HCT116 (cell line): ENCODE results near the gene VRTN. TPM values are rescaled to one million over a fixed set of nuclear protein-coding genes. Genes with fewer than 3 reads are reported as not detected.

Experiments used
- ATAC-seq: fragments of 200-7000 bp; cut with Tn5 transposase; 2 replicates; pipeline ENCODE4 v1.9.1; 2020; ENCODE audit warnings: mild to moderate bottlenecking, moderate library complexity
- Bru-seq: library from RNA; stranded (reverse); fragments of 400-500 nt; gene quantifications from one replicate; lab custom pipeline; 2021; lab: Mats Ljungman, UMichigan
- BruChase-seq, 2 experiments: library from RNA; stranded (reverse); fragments of 400-500 nt; gene quantifications; one replicate each; lab custom pipeline; 2021; lab: Mats Ljungman, UMichigan
- BruUV-seq: library from RNA; stranded (reverse); fragments of 400-500 nt; replicated peaks from 2 replicates; lab custom pipeline; 2021; lab: Mats Ljungman, UMichigan
- CTCF ChIA-PET: fragments of 300-600 bp; sonication (Branson Sonifier 250); formaldehyde crosslinking; loops from one replicate; lab custom pipeline; 2021; ENCODE audit warnings: antibody characterized with exemption; lab: Charles Lee
- POLR2A ChIA-PET: fragments of 300-600, 350-600 bp; sonication (Branson Sonifier 250); formaldehyde crosslinking; loops from one replicate; lab custom pipeline; 2021; ENCODE audit warnings: antibody characterized with exemption; lab: Charles Lee
- RAD21 ChIA-PET, 2 experiments: fragments of 300-600 bp; sonication (Branson Sonifier 250); formaldehyde crosslinking; loops; one replicate each; lab custom pipeline; 2023; ENCODE audit warnings: low total read pairs in 2 of 2; ENCODE audit not compliant: uncharacterized antibody in 2 of 2, unreplicated experiment in 2 of 2, low non-redundant PET in 1 of 2; lab: Charles Lee
- DNase-seq: peaks from one replicate; pipeline ENCODE4 v3.0.0-alpha.2; 2010; ENCODE audit warnings: low read depth, low spot score
- H2AFZ ChIP-seq: fragments of 200-600 bp; shearing (Covaris generic), sonication (generic); 2 replicates; pipeline ENCODE4 v1.6.1; 2017; ENCODE audit warnings: low read depth, mixed run types, mixed read lengths, antibody characterized with exemption, low read length; ENCODE audit not compliant: poor library complexity, severe bottlenecking
- H3K27ac ChIP-seq: 2 replicates; pipeline ENCODE4 v1.5.1; 2012; ENCODE audit warnings: low read depth, low read length
- H3K27me3 ChIP-seq: fragments of 200-600 bp; sonication (generic); 2 replicates; pipeline ENCODE4 v1.6.1; 2016; ENCODE audit warnings: mixed run types, low read length, mixed read lengths; ENCODE audit not compliant: insufficient read depth
- H3K36me3 ChIP-seq, 2 experiments: fragments of 200-500 bp in 1 of 2; fragments of 200-600 bp in 1 of 2; sonication (Bioruptor generic) in 1 of 2; sonication (generic) in 1 of 2; 2 replicates each; pipeline versions ENCODE4 v1.5.1 to v1.6.1; 2014 to 2016; ENCODE audit warnings: low read length in 2 of 2, inconsistent platforms in 1 of 2, mixed read lengths in 1 of 2, mixed run types in 1 of 2; ENCODE audit not compliant: insufficient read depth in 2 of 2, control insufficient read depth in 1 of 2
- H3K4me1 ChIP-seq, 2 experiments: fragments of 200-600 bp in 1 of 2; sonication (generic) in 1 of 2; 2 replicates each; pipeline versions ENCODE4 v1.5.1 to v1.6.1; 2012 to 2017; ENCODE audit warnings: low read length in 2 of 2, inconsistent platforms in 1 of 2, mild to moderate bottlenecking in 1 of 2, mixed read lengths in 1 of 2, mixed run types in 1 of 2, moderate library complexity in 1 of 2; ENCODE audit not compliant: insufficient read depth in 2 of 2, control insufficient read depth in 1 of 2
- H3K4me2 ChIP-seq: fragments of 200-600 bp; sonication (generic); 2 replicates; pipeline ENCODE4 v1.6.1; 2017; ENCODE audit warnings: mixed run types, low read length, mixed read lengths
- H3K4me3 ChIP-seq, 2 experiments: fragments of 200-600 bp in 1 of 2; sonication (generic) in 1 of 2; replicated peaks in 1 of 2; 2 replicates each; pipeline ENCODE4 v1.5.1; 2011 to 2016; ENCODE audit warnings: low read length in 2 of 2, control low read depth in 1 of 2, low read depth in 1 of 2, mild to moderate bottlenecking in 1 of 2, mixed read lengths in 1 of 2, mixed run types in 1 of 2
- H3K79me2 ChIP-seq: fragments of 200-600 bp; sonication (generic); 2 replicates; pipeline ENCODE4 v1.6.1; 2017; ENCODE audit warnings: mild to moderate bottlenecking, mixed run types, low read length, moderate library complexity, mixed read lengths; ENCODE audit not compliant: insufficient read depth
- H3K9ac ChIP-seq: fragments of 200-600 bp; sonication (generic); 2 replicates; pipeline ENCODE4 v1.6.1; 2016; ENCODE audit warnings: low read length, mixed read lengths
- H3K9me2 ChIP-seq: fragments of 200-600 bp; sonication (generic), shearing (Covaris generic); 2 replicates; pipeline ENCODE4 v1.6.1; 2017; ENCODE audit warnings: mixed run types, mild to moderate bottlenecking, moderate library complexity; ENCODE audit not compliant: insufficient read depth
- H3K9me3 ChIP-seq, 2 experiments: fragments of 200-500 bp in 1 of 2; fragments of 200-600 bp in 1 of 2; sonication (Bioruptor generic) in 1 of 2; sonication (generic) in 1 of 2; 2 replicates each; pipeline ENCODE4 v1.6.1; 2014 to 2017; ENCODE audit warnings: low read length in 2 of 2, mixed read lengths in 2 of 2, inconsistent platforms in 1 of 2, low read depth in 1 of 2, mild to moderate bottlenecking in 1 of 2, mixed run types in 1 of 2, moderate library complexity in 1 of 2; ENCODE audit not compliant: control insufficient read depth in 1 of 2, insufficient read depth in 1 of 2
- H4K20me1 ChIP-seq: fragments of 200-600 bp; sonication (generic), shearing (Covaris generic); 2 replicates; pipeline ENCODE4 v1.6.1; 2017; ENCODE audit warnings: mixed run types, mild to moderate bottlenecking, moderate library complexity; ENCODE audit not compliant: insufficient read depth
- EZH2 ChIP-seq: fragments of 200-600 bp; sonication (generic); IDR thresholded peaks from 2 replicates; pipeline ENCODE4 v1.6.1; 2017; ENCODE audit warnings: antibody characterized with exemption, mixed run types
- EZH2phosphoT487 ChIP-seq: fragments of 200-600 bp; IDR thresholded peaks from 2 replicates; pipeline ENCODE4 v1.6.1; 2018; ENCODE audit warnings: antibody characterized with exemption, borderline replicate concordance
- FOSL1 ChIP-seq: IDR thresholded peaks from 2 replicates; pipeline ENCODE4 v1.6.1; 2012; ENCODE audit warnings: low read depth
- JUND ChIP-seq: IDR thresholded peaks from 2 replicates; pipeline ENCODE4 v1.6.1; 2012
- POLR2A ChIP-seq: IDR thresholded peaks from 2 replicates; pipeline ENCODE4 v1.7.0; 2011; ENCODE audit warnings: borderline replicate concordance; ENCODE audit not compliant: insufficient read depth, insufficient read length; ENCODE audit errors: extremely low read depth
- RAD21 ChIP-seq: IDR thresholded peaks from 2 replicates; pipeline ENCODE4 v1.6.1; 2012; ENCODE audit warnings: low read depth, mild to moderate bottlenecking
- SP1 ChIP-seq: IDR thresholded peaks from 2 replicates; pipeline ENCODE4 v1.6.1; 2012; ENCODE audit warnings: low read depth
- ZFX ChIP-seq: fragments of 450-650 bp; IDR thresholded peaks from 2 replicates; pipeline ENCODE4 v1.6.1; 2017
- ZNF274 ChIP-seq: fragments of 200-500 bp; sonication (Bioruptor generic); IDR thresholded peaks from 2 replicates; pipeline ENCODE4 v1.6.1; 2014; ENCODE audit warnings: mild to moderate bottlenecking, low read depth, low read length, inconsistent platforms
- intact Hi-C: fragments of 100-400 bp; cut with micrococcal nuclease; formaldehyde crosslinking; loops from 2 replicates; pipeline ENCODE4 v1.10.0; 2022
- long read RNA-seq: library from polyadenylated mRNA; unstranded; transcript quantifications from one replicate; pipeline ENCODE4 v2.0.0, GENCODE V29; 2021; ENCODE audit not compliant: unreplicated experiment
- polyA plus RNA-seq: library from polyadenylated mRNA; unstranded; fragments of >200 nt; gene quantifications from 2 replicates; pipeline ENCODE4 v1.2.1, GENCODE V29; 2012; ENCODE audit warnings: missing spikeins
- total RNA-seq: library from RNA; stranded (reverse); gene quantifications from one replicate; pipeline ENCODE4 v1.2.1, GENCODE V29; 2021; ENCODE audit not compliant: unreplicated experiment
- TF ChIP-seq, protein P1 (sequence below): IDR thresholded peaks from 2 replicates; pipeline ENCODE4 v1.6.1; 2012

Gene VRTN, protein sequence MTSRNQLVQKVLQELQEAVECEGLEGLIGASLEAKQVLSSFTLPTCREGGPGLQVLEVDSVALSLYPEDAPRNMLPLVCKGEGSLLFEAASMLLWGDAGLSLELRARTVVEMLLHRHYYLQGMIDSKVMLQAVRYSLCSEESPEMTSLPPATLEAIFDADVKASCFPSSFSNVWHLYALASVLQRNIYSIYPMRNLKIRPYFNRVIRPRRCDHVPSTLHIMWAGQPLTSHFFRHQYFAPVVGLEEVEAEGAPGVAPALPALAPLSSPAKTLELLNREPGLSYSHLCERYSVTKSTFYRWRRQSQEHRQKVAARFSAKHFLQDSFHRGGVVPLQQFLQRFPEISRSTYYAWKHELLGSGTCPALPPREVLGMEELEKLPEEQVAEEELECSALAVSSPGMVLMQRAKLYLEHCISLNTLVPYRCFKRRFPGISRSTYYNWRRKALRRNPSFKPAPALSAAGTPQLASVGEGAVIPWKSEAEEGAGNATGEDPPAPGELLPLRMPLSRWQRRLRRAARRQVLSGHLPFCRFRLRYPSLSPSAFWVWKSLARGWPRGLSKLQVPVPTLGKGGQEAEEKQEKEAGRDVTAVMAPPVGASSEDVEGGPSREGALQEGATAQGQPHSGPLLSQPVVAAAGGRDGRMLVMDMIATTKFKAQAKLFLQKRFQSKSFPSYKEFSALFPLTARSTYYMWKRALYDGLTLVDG
- total RNA-seq (0.10 TPM), Bru-seq, nascent RNA (not detected), BruChase-seq, experiment 1, labeled RNA remaining after a 6-hour chase (percentile 0 among the genes with signal in this experiment), BruChase-seq, experiment 2, labeled RNA remaining after a 2-hour chase (not detected)
- not detected in 2 replicates for polyA plus RNA-seq
- long read RNA-seq, result 0 reads

DNA sequence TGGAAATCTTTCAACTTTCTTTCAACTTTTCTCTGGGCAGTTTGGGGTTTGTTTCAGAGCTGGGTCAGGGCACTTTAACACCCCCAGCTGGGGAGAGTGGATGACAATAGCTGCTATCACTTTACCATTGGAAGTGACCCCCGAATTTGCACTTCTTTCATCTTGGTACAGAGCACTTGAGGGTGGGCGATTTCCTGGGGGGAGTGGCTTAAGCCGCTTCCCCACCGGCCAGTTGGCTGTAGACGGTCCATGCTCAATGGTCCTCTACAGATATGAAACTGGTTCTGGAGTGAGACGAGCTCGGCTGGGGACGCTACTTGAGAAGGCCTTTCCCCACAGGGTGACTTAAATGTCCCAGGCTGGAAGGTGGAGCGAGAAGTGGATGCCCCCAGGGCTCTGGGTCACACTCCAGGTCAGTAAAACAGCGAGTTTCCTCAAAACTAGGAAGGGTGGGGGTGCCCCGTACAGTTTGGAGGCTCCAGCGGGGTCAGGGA is at the start of gene VRTN:
Gene VRTN (plus strand): TSS at position 231 of the 494 bp plus-strand sequence. CDS start 8,313 bp downstream, outside the sequence.
- H3K36me3 ChIP-seq, result no peaks in the 10 kb centered on the region
- CTCF ChIA-PET, result no interaction called here

DNA sequence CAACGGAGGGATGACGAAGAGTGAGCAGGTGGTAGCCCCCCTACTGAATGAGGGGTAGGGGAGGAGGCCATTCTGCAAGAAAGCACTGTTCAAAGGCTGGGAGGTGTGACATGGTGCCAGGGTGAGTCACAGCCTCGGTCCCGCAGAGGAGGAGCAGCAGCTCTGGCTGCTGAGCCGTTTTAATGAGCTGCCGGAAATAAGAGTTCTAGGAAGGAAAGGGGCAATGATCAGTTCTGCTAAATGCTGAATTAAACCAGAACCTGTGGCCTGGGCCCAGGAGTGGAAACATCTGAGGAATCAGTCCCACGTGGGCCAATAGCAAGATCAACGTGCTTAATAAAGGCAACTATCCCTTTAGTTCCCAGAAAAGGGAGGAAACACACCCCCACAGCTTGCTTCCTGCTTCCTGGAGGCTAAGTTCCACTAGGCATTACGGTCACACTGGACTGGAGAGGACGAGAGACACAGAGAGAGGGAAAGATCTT is 49.2 kb upstream of the VRTN start:
- Histone ChIP-seq H3K4me1 (peaks cover 13 to 46% of the 10 kb centered on the region in 2 experiments), H2AFZ (peak overlapping the region; percentile 5), H3K4me2 (peak overlapping the region; percentile 83), H3K27ac (peak overlapping the region; percentile 58), H3K27me3 (no peaks in the 10 kb centered on the region), H3K9me2 (no peaks in the 10 kb centered on the region), H3K79me2 (peaks cover 44% of the 10 kb centered on the region), H3K36me3 (peaks cover 4 to 6% of the 10 kb centered on the region in 2 experiments; a peak in 2 of 4 replicates), H4K20me1 (no peaks in the 10 kb centered on the region), H3K9me3 (no peaks in the 10 kb centered on the region), H3K9ac (peak overlapping the region; percentile 35), H3K4me3 (peak overlapping the region; percentile 15 to 51)
- ChIA-PET RAD21 (no interaction called here), CTCF (interaction anchor here (0.6 kb wide), 1 partner anchor 8 kb away, joined by 3 read pairs; no protein-coding TSS in a partner anchor), POLR2A (interaction anchor here (0.7 kb wide), 1 partner anchor 426 kb away, joined by 3 read pairs; no protein-coding TSS in a partner anchor)
- TF ChIP-seq EZH2phosphoT487, result no peak
- TF ChIP-seq POLR2A, result no peak
- 0 out of 2 replicates have a peak, but pooled peaks have one; percentile 3 for TF ChIP-seq SP1
- TF ChIP-seq EZH2, result no peak
- no peak for TF ChIP-seq ZFX
- peak; percentile 42 for TF ChIP-seq FOSL1
- TF ChIP-seq, protein P1, sequence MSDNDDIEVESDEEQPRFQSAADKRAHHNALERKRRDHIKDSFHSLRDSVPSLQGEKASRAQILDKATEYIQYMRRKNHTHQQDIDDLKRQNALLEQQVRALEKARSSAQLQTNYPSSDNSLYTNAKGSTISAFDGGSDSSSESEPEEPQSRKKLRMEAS, result peak; percentile 59; the same call in 1 of the 2 replicates
- ATAC-seq (peak; percentile 26; the same call in 1 of the 2 replicates), DNase-seq (peak; percentile 22)
- intact Hi-C loops, result no loop called here
- no TSS peak for BruUV-seq

More for the DNA sequence above, at the start of gene VRTN:
- ATAC-seq (no peak), DNase-seq (no peak)
- no peak within 1 kb of the TSS for H3K4me2 ChIP-seq
- no TSS peak for BruUV-seq
- TF ChIP-seq ZNF274, result no peak
- no peak for TF ChIP-seq RAD21
- TF ChIP-seq JUND, result no peak
- intact Hi-C loops, result no loop called here
- H2AFZ ChIP-seq, result no peak within 1 kb of the TSS
- no peaks in the 10 kb centered on the region for H3K79me2 ChIP-seq
- H3K4me3 ChIP-seq, result no peak within 1 kb of the TSS
- no peaks in the 10 kb centered on the region for H3K4me1 ChIP-seq
- no peak within 1 kb of the TSS for H3K27ac ChIP-seq
- H3K27me3 ChIP-seq, result no peaks in the 10 kb centered on the region
- POLR2A ChIA-PET, result no interaction called here
- H3K9me3 ChIP-seq, result no peaks in the 10 kb centered on the region
- RAD21 ChIA-PET, result no interaction called here
- no peak within 1 kb of the TSS for H3K9ac ChIP-seq
- no peaks in the 10 kb centered on the region for H3K9me2 ChIP-seq
- H4K20me1 ChIP-seq, result no peaks in the 10 kb centered on the region
